Measurements from ENCODE around the gene SCPEP1. TPM values are rescaled to one million over a fixed set of nuclear protein-coding genes. Genes with fewer than 3 reads are reported as not detected.
A peak's percentile ranks its signal among the peaks of the same experiment; 100 is the strongest.
"Not testable (repeated sequence)": the region's sequence is repeated elsewhere in the genome, so short reads cannot be mapped to it uniquely, and the experiment has no call there.

SCPEP1 gene
- 100 and 126 TPM in 2 replicates for total RNA-seq (2014; rRNA removed; shearing (Covaris generic))

- DNase-seq (ENCODE audit: low spot score): peak; percentile 69
Measured at GRCh38 chr17:56977673-56978395, at the start of gene SCPEP1. Gene SCPEP1 (plus strand): TSS chr17:56978131. CDS start chr17:56978160, 29 bp downstream.

GRCh38 chr17:56928586-56928985, 49.3 kb upstream of the SCPEP1 start:
- DNase-seq (ENCODE audit: low spot score): no peak

DNA sequence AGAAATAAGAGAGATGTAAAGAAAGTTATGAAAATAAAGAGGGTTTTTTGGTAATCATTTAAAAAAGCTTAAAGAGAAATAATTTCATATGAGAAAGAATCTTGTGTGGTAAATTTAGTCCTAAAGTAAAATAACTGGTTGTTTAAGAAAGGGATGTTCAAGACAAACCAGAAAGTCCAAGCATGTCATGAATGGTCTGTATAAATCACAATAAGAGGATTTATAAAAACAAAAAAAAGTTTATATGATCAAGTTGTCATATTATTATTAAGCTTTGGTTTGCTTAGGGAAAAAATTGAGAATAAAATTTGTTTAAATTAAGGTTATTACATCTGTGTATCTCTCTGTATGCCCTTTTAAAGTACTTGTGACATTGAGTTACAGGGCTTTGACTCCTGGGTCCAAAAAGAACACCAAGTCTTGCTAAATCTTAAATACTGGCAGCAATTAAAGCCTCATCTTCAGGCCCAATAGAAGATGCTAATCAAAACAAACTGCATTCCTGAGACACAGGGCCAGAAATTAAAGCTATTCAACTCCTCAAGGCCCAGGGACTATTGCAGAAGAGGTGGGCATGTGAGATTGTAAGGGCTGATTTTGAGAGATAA, 48.5 kb upstream of the SCPEP1 start:
- no peak for DNase-seq (ENCODE audit: low spot score)

DNA sequence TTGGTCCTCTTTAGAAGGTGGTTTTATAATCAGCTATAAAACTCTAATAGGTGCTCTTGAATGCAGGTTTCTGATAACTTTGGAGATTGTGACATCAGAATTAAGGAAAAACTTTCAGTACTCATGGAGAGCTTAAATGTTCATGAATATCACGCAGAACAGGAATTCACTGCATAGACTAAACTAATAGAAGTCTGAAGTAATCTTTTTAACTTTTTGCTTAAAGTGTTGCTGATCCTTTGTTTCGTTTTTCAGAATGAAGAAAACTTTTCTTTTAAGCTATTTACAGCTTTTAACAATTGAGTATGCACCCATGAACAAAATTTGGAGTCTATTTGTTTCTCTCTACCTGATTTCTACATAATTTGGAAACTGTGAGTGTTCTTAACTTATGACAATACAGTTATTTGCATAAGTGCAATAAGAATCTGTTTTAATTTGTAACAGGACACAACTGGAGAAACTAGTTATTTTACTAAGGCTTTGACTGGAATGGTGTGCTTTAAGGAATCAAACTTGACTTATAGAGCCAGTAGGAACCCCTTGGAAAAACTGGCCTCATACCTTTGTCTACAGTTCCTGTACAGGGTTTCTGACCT, 47.1 kb upstream of the SCPEP1 start:
- DNase-seq (ENCODE audit: low spot score): no peak

DNA sequence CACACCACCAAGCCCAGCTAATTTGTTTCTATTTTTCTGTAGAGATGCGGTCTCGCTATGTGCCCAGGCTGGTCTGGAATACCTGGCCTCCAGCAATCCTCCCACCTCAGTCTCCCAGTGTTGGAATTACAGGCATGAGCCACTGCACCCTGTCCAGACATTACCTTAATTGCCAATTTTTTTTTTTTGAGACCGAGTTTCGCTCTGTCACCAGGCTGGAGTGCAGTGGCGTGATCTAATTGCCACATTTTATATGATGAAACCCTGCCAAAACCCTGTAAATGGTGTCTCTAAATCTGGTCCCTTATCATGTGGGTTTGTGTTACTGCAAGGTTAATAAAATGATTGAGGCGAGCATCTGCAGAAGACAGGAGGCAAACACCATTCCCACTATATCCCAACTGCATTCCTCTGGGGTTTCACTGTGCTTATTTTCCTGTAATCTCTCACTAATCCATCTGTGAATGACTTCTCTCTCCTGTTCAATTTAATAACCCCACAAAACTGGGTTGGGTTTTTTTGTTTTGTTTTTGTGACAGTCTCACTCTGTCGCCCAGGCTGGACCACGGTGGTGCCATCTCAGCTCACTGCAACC, 44.7 kb upstream of the SCPEP1 start:
- DNase-seq (ENCODE audit: low spot score): no peak

DNA sequence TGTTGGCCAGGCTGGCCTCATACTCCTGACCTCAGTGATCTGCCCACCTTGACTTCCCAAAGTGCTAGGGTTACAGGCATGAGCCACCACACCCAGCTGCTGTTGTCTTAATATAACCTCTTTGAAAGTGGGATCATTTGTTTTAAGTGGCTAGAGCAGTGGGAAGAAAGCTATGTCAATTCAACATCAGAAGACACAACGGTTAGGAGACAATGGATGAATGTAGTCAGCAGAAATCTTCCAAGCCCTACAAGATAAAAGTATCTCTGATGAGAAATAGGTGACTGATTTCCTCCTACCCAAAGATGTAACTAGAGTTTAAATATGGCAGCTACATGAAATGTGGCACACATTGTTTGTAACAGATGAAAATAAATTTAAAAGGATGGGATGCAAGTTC, 44.1 kb upstream of the SCPEP1 start:
- no peak for DNase-seq (ENCODE audit: low spot score)

- DNase-seq (ENCODE audit: low spot score): no peak
Measured at GRCh38 chr17:56934280-56934679, 43.7 kb upstream of the SCPEP1 start.

- no peak for DNase-seq (ENCODE audit: low spot score)
Measured at GRCh38 chr17:56935461-56935860, 42.5 kb upstream of the SCPEP1 start.

DNA sequence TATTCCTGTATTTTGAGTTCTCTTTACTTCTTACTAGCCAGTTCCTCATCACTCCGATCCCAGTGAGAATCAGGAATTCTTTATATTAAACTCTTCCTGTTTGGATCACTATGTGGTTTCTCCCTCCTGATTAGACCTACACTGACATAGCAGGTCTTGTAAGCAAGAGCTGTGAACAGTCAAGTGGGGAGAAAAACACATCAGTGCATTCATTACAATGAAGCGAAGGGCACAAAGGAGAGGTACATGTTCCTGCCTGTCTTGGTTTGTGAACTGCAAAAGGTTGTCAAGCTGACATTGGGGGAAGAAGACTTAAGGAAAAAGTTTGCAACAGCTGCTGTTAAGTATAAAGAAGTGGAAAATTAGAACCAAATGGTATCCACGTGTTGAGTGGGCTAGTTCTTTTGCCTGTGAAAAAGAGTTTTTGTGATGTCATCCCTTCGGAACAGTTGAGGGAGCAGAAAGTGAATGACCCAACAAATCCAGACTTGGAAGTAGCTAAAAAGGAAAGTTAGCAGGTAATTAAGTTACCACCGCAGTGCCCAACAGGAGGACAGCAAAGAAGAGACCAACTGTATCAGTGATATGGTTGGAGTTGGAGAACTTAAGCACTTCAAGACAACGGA, 41.1 kb upstream of the SCPEP1 start:
- DNase-seq (ENCODE audit: low spot score): no peak

DNA sequence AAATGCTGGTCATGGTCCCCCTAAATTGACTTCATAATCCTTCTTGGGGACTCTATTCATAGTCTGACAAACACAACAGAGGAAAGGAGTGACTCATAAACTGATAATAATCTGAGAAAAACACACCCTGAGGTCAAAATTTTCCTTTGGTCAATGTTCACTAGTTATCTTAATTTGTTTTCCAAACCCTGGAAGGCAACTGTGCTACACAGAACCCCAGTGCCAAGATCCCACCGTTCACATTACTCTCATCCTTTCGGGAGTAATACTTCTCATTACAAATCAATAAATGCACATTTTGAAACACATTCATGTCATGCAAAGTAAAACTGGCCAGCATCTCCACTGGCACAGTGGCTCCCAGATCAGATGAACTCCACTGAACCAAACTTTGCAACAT, 40.2 kb upstream of the SCPEP1 start:
- peak; percentile 36 for DNase-seq (ENCODE audit: low spot score)

DNA sequence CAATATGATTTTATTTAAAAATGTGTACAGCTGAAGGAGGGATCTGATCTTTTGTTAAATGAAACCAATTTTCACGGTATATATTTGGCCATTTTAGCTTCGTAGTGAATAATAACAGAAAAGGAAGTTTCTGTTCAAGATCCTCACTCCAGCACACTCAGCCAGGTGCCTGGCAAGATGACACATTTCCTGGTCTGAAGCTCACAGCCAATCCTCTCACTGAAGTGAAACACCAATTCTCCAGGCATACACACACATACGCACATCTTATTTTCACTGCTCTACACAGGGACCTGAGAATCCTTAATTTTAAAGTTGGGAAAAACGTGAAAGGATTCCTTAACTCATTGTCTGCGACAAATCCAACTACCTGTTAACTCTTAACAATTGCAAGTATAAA, 39.7 kb upstream of the SCPEP1 start:
- DNase-seq (ENCODE audit: low spot score): peak; percentile 55

GRCh38 chr17:56939869-56940484, 38.0 kb upstream of the SCPEP1 start:
- DNase-seq (ENCODE audit: low spot score): peak; percentile 62

GRCh38 chr17:56943505-56944125, 34.3 kb upstream of the SCPEP1 start:
- DNase-seq (ENCODE audit: low spot score): no peak

- DNase-seq (ENCODE audit: low spot score): no peak
Measured at GRCh38 chr17:56945938-56946505, 31.9 kb upstream of the SCPEP1 start.

DNA sequence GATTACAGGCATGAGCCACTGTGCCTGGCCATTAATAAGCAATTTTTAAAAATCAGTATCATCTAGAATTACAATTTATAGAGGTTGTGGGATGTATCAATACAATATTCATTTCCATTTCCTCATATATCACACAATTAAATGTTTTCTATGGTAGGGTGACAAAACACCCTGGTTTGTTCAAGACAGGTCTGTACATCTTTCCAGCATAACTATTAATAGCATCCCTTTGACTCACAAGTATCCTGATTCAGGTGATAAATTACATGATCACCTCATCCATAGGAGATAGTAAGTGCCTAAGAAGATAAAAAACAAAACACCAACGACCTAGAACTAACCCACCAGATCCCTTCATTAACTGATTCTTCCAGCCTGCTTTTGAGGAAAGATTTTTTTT, 30.2 kb upstream of the SCPEP1 start:
- DNase-seq (ENCODE audit: low spot score): no peak

DNA sequence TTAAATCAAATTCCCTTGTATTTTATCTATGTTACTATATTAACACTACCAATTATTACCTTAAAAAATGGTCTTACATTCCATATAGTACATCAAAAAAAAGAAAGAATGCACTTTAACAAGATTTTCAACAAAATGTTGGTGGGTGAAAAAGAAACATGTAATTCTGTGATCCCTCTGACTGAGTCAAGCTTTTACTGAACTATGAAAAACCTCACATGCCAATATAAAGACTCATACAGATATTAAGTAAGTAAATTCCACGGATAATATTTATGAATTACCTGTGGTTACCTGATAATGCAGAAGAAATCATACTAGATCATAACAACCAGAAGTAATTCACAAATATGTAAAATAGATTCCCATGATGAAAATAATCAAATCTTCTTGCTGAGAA, 29.4 kb upstream of the SCPEP1 start:
- no peak for DNase-seq (ENCODE audit: low spot score)

DNA sequence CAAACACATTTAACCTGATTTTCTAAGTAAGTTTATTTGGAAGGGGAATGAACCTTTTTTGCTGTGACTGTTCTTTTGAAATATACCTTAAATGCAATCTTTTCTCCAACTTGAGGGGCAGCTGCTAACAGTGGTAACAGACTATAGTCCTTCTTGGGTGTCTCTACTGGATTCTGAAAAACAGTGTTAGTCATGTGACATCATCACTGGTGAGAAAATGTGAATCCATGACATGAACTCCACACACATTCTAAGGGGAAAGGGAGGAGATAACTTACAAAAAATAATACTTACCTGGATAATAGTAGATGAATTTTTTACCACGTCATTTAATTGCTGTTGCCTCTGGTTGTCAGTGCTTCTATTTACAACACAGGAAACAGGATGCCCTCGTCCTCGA, 28.3 kb upstream of the SCPEP1 start:
- no peak for DNase-seq (ENCODE audit: low spot score)

- DNase-seq (ENCODE audit: low spot score): no peak
Measured at GRCh38 chr17:56956992-56957391, 20.9 kb upstream of the SCPEP1 start.

GRCh38 chr17:56960596-56961538, 17.1 kb upstream of the SCPEP1 start, which contains the start of gene COIL:
Gene COIL (minus strand): TSS chr17:56961050. CDS start chr17:56961019, 31 bp downstream.
- peak; percentile 82 for DNase-seq (ENCODE audit: low spot score)

DNA sequence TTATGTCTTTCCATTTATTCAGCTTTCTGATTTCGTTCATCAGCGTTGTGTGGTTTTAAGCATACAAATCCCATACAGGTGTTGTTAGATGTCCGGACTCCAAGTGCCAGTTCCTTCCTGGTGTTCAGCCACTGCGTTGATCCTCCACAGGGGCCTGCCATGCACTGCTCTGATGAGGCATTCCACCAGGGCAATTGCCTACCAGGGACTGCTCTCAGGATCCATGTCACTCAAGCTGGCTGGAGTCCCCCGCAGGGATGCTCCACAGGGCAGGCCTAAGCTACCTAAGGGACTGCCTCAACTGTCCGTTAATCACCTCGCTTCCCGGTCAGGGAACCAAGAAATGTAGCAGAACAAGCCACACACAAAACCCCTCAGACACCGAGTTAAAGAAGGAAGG, 12.7 kb upstream of the SCPEP1 start:
- not testable (repeated sequence) for DNase-seq (ENCODE audit: low spot score)

Measured in A172 (cell line).